NK-92 (cell line): Measurements from ENCODE around the gene NHSL2.
"Not testable (repeated sequence)": the region's sequence is repeated elsewhere in the genome, so short reads cannot be mapped to it uniquely, and the experiment has no call there.

Source experiments
- DNase-seq: peaks from one replicate; lab custom pipeline; 2025; ENCODE audit not compliant: unreplicated experiment; lab: John Stamatoyannopoulos, UW

The NHSL2 gene

GRCh38 chrX:72040506-72040905, 129.9 kb downstream of the NHSL2 start:
- no peak for DNase-seq

- no peak for DNase-seq
Observed at GRCh38 chrX:72041176-72041575, 130.5 kb downstream of the NHSL2 start.

- DNase-seq: no peak
Observed at GRCh38 chrX:72041871-72042851, 131.5 kb downstream of the NHSL2 start.

- DNase-seq: no peak
Observed at GRCh38 chrX:72042852-72043248, 132.2 kb downstream of the NHSL2 start.

- DNase-seq: no peak
Observed at GRCh38 chrX:72043636-72044035, 133.0 kb downstream of the NHSL2 start.

- no peak for DNase-seq
Observed at GRCh38 chrX:72045141-72045540, 134.5 kb downstream of the NHSL2 start.

GRCh38 chrX:72045552-72046277, 135.1 kb downstream of the NHSL2 start:
- no peak for DNase-seq

GRCh38 chrX:72046447-72046846, 135.8 kb downstream of the NHSL2 start:
- no peak for DNase-seq

- no peak for DNase-seq
Observed at GRCh38 chrX:72048510-72049455, 138.1 kb downstream of the NHSL2 start.

- no peak for DNase-seq
Observed at GRCh38 chrX:72050011-72050410, 139.4 kb downstream of the NHSL2 start.

- no peak for DNase-seq
Observed at GRCh38 chrX:72051589-72051988, 140.9 kb downstream of the NHSL2 start.

- DNase-seq: no peak
Observed at GRCh38 chrX:72052415-72053090, 141.9 kb downstream of the NHSL2 start.

- no peak for DNase-seq
Observed at GRCh38 chrX:72053508-72053907, 142.9 kb downstream of the NHSL2 start.

- no peak for DNase-seq
Observed at GRCh38 chrX:72054779-72055489, 144.3 kb downstream of the NHSL2 start.

- no peak for DNase-seq
Observed at GRCh38 chrX:72057331-72057730, 146.7 kb downstream of the NHSL2 start.

- DNase-seq: no peak
Observed at GRCh38 chrX:72057849-72058248, 147.2 kb downstream of the NHSL2 start.

- DNase-seq: not testable (repeated sequence)
Observed at GRCh38 chrX:72058346-72058745, 147.7 kb downstream of the NHSL2 start.

- no peak for DNase-seq
Observed at GRCh38 chrX:72060196-72060920, 149.7 kb downstream of the NHSL2 start.

GRCh38 chrX:72060921-72061490, 150.4 kb downstream of the NHSL2 start:
- DNase-seq: no peak
